ENCODE results near the gene NSFL1C. TPM values are rescaled to one million over a fixed set of nuclear protein-coding genes. Genes with fewer than 3 reads are reported as not detected.
"Not testable (repeated sequence)": the region's sequence is repeated elsewhere in the genome, so short reads cannot be mapped to it uniquely, and the experiment has no call there.

The NSFL1C gene
- 10 to 100 TPM; 29.2 to 51.5 TPM for total RNA-seq

DNA sequence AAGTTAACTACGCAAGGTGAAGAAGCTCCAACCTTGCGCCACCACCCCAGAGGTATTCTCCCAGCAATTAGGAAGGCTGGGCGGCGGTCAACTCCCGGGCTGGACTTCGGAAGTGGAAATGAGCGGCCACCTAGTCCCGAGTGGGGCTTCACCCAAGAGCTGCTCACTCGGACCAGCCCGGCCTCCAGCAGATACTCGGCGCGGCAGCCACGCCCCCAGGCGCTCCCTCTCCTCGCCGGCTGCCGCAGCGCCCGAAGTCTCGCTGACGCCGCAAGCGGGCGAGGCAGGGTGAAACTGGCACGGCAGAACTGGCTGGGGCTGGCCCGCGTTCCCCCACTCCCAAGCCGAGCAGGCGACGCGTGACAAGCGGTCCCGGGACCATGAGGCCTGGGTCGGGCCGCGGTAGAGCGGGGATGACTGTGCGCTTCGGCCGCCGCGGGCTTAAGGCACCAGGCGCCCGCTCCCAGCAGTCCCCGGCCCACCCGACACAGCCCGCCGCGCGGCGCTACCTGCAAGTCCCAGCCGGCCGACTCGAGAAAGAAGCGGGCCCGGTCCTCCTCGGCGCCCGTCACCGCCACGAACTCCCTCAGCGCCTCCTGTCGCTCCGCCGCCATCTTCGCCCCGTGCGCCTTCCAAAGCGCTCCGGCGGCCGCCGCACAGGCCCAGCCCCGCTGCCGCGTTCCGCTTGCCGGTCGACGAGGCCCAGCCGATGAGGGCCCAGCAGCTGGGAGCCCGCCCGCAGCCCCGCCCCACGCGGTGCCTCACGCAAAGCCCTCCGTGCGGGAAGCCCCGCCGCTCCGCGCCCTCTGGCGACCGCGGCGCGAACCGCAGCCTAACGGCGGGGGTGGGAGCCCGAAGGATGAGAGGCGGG is at the start of gene NSFL1C:
NSFL1C (minus strand) TSS at position 639 of the 871 bp plus-strand sequence; CDS start at position 614, 25 bp downstream.
- H3K27me3 Mint-ChIP-seq: peaks cover 3% of the 10 kb centered on the region
- peak; percentile 89 for ATAC-seq (replicated peaks)

DNA sequence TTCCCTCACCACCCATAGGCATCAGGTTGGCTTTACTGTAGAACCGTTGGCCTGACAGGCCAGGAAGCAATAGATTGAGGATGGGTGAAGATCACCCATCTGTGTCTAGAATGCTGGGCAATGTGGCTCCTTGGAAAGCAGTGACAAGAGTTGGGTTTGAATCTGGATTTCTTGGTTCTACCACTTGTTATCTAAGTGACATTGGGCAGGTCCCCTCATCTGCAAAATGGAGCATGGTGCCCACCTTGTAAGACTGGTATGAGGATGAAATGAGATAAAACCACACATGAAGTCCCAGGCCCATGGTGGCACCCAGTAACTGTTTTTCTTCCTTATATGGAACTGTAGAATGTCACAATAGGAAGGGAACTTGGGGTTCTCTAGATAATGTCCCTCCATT is 47.2 kb upstream of the NSFL1C start:
- Mint-ChIP-seq H3K4me3 (no peak overlapping the region), H3K9me3 (no peaks in the 10 kb centered on the region), H3K4me1 (no peaks in the 10 kb centered on the region), H3K36me3 (ENCODE audit: low read depth) (no peaks in the 10 kb centered on the region), H3K27me3 (peaks cover 16% of the 10 kb centered on the region), H3K27ac (no peak overlapping the region)
- no peak for ATAC-seq (replicated peaks)

More for the DNA sequence above, at the start of gene NSFL1C:
- Mint-ChIP-seq H3K27ac (peak within 1 kb of the TSS; percentile 85), H3K4me1 (peaks cover 40% of the 10 kb centered on the region), H3K36me3 (ENCODE audit: low read depth) (peaks cover 32% of the 10 kb centered on the region), H3K9me3 (no peaks in the 10 kb centered on the region), H3K4me3 (peak within 1 kb of the TSS; percentile 90)

DNA sequence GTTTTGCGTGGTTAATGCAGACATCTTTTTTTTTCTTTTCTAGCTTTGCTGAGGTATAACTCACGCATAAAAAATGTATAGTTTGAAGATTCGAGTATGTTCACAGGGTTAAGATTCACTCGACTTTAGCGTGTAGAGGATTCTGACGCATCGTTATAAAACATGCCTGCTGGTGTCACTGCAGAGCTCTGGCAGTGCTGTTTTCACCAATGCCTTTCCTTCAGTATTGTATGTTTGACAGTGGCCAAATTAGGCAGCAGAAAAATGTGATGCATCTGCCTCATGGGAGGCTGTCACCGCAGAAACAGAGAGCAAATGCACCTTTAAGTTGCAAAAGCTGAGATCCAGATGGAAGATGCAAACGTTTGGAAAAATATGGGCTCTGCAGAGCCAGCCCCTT is 42.6 kb upstream of the NSFL1C start:
- Mint-ChIP-seq H3K27me3 (peaks cover 19% of the 10 kb centered on the region), H3K27ac (no peak overlapping the region), H3K9me3 (no peaks in the 10 kb centered on the region), H3K4me1 (no peaks in the 10 kb centered on the region), H3K4me3 (no peak overlapping the region), H3K36me3 (ENCODE audit: low read depth) (no peaks in the 10 kb centered on the region)
- ATAC-seq (replicated peaks): peak; percentile 47

DNA sequence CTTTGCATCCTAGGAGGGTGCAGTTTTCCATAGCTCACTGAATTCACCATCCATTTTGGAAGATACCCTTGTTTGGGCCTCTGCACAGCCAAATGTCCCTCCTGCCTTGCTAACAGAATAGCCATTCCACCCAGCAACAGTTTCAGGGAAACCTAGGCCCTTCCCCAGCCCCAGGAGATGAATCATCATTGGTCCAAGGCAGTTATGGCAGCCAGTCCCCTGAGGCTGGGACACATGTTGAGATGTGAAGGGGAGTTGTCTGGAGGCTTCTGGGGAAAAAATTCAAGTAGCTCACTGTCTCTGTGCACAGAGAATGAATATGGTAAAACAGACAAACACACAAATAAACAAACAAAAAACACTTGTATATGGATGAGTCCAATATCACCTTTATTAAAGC is 41.9 kb upstream of the NSFL1C start:
- H3K27ac Mint-ChIP-seq: no peak overlapping the region
- H3K27me3 Mint-ChIP-seq: peaks cover 17% of the 10 kb centered on the region

DNA sequence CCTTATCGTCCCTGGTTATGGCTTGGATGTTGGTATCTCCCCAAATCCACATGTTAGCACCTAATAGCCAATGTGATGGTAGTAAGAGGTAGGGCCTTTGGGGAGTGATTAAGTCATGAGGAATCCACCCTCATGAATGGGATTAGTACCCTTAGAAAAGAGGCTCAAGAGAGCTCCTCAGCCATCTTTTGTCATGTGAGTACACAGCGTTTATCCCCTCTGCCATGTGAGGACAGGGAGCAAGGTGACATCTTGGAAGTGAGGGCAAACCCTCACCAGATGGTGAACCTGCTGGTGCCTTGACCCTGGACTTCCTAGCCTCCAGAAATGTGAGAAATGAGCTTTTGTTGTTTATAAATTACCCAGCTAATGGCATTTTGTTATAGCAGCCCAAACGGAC is 40.6 kb upstream of the NSFL1C start:
- Mint-ChIP-seq H3K27me3 (peaks cover 26% of the 10 kb centered on the region), H3K27ac (no peak overlapping the region), H3K36me3 (ENCODE audit: low read depth) (no peaks in the 10 kb centered on the region), H3K9me3 (no peaks in the 10 kb centered on the region), H3K4me1 (peaks cover 5% of the 10 kb centered on the region), H3K4me3 (no peak overlapping the region)
- ATAC-seq (replicated peaks): no peak

More for the DNA sequence above, 41.9 kb upstream of the NSFL1C start:
- Mint-ChIP-seq H3K4me3 (no peak overlapping the region), H3K9me3 (no peaks in the 10 kb centered on the region), H3K36me3 (ENCODE audit: low read depth) (no peaks in the 10 kb centered on the region), H3K4me1 (peaks cover 1% of the 10 kb centered on the region)
- no peak for ATAC-seq (replicated peaks)

DNA sequence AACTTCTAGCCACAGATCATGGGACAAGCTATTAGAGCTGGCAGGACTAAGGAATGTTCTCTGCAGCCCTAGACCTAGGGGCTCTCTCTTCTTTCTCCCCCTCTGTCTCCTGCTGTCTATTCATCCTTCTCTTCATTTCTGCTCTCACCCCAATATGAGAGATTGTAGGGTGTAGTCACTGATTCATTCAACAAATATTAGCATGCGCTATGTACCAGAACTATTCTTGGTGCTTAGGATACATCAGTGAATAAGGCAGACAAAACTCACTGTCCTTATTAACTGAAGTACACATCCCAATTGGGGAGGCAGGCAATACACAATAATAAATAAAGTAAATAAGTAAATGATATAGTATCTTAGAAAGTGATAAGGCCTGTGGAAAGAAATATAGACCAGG is 39.2 kb upstream of the NSFL1C start:
- Mint-ChIP-seq H3K27me3 (peaks cover 24% of the 10 kb centered on the region), H3K36me3 (ENCODE audit: low read depth) (no peaks in the 10 kb centered on the region), H3K4me3 (no peak overlapping the region), H3K4me1 (peaks cover 5% of the 10 kb centered on the region), H3K9me3 (no peaks in the 10 kb centered on the region), H3K27ac (no peak overlapping the region)
- ATAC-seq (replicated peaks): no peak

DNA sequence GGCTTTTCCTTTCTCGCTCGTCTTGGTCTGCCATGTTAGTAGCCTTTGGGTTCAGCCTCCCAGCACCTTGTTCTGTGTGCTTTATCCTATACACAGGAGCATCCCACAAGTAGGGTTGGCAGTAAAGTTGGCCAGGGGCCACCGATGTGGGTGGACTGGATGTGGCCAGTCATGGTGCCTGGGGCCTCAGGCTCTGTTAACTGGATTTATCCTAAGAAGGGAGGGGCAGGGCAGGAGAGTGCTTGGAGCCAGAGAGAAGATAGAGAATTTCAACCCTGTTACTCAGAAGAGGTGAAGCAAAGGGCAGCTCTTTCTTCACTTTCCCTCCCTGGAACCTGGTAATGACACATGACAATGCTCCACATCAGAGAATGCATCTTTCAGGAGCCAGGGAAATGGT is 38.7 kb upstream of the NSFL1C start:
- H3K4me1 Mint-ChIP-seq: peaks cover 5% of the 10 kb centered on the region
- ATAC-seq (replicated peaks): no peak
- H3K27ac Mint-ChIP-seq: no peak overlapping the region
- H3K36me3 Mint-ChIP-seq (ENCODE audit: low read depth): no peaks in the 10 kb centered on the region
- H3K4me3 Mint-ChIP-seq: no peak overlapping the region
- peaks cover 26% of the 10 kb centered on the region for H3K27me3 Mint-ChIP-seq
- H3K9me3 Mint-ChIP-seq: no peaks in the 10 kb centered on the region

DNA sequence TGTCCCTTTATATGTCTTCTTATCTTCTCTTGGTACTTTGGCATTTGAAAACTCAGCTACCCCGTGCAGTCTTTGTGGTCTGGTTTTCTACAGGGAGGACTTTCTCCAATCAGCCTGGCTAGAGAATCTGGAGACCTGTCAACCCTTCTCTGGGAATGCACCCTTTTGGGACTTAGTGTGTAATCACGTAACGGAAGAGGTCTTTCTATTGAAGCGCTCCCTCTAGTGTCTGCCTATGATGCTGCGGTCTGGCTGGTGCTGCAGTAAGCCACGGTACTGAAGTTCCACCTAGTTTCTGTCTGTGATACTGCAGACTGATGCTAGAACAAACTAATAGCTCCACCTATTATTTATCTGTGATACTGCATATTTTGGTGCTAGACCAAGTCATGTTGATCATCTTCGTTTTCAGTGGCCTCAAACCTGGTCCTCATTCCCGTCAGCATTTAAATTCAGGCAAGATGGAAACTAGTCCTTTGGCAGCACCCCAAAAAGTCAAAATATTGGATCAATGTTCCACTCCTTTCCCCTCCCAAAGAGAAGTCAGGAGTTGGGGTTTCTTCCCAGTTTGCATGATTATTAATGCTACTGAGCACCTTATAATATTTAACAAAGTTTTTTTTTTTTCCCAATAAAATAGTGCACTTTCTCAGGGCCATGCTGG is 37.0 kb upstream of the NSFL1C start:
- Mint-ChIP-seq H3K9me3 (no peaks in the 10 kb centered on the region), H3K4me1 (peaks cover 5% of the 10 kb centered on the region), H3K36me3 (ENCODE audit: low read depth) (no peaks in the 10 kb centered on the region), H3K27me3 (peaks cover 38% of the 10 kb centered on the region), H3K27ac (no peak overlapping the region), H3K4me3 (no peak overlapping the region)
- ATAC-seq (replicated peaks): peak; percentile 100

DNA sequence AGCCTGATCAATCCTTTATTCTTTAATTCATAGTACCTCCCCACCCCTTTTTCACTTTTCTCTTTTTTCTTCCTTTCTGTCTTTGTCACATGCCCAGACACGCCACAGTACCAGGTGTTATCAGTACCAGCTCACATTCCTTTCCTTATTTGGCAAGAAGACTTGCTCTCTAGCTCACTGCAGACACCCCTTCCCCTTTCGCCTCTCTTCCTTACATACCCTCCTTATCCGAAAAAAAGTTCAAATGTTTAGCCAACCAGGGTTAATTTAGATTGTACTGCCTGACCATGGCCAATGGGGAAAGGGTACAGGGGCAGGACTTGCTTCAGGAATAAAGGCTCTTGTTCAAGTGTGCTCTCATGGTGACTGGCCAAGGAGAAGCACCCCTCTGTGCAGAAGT is 33.8 kb upstream of the NSFL1C start:
- Mint-ChIP-seq H3K27ac (no peak overlapping the region), H3K36me3 (ENCODE audit: low read depth) (no peaks in the 10 kb centered on the region), H3K9me3 (no peaks in the 10 kb centered on the region), H3K27me3 (peaks cover 49% of the 10 kb centered on the region), H3K4me1 (peaks cover 5% of the 10 kb centered on the region), H3K4me3 (no peak overlapping the region)
- ATAC-seq (replicated peaks): no peak

DNA sequence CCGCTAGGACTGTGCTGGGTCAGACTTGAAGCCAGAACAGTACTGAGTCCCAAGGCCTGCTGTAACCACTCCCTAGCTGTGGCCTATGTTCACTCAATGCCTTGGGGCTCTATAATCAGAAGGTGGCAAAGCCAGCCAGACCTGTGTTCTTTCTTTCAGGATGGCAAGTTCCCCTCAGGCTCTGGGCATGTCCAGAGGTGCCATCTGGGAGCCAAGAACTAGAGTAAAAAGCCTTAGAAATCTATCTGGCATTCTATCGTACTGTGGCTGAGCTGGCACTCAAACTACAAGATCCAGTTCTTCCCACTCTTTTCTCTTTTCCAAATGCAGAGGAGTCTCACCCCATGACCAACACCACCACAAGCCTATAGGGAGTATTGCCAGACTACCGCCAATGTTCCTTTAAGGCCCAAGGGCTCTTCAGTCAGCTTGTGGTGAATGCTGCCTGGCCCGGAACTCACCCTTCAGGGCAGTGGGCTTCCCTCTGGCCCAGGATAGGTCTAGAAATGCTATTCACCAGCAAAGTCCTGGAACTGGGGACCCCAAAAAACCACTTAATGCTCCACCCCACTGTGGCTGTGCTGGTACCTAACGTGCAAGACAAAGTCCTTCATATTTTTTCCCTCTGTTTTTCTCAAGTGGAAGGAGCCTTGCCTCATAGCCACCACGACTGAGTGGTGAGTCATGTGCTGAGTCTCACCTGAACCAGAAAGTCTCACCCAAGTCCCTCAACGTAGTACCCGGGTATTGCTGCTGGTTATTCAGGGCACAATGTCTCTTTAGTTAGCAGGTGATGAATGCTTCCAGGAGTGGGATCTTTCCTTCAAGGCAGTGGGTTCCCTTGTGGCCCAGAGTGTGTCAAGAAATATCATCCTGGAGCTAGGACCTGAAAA is 33.1 kb upstream of the NSFL1C start:
- Mint-ChIP-seq H3K4me3 (no peak overlapping the region), H3K27me3 (peaks cover 49% of the 10 kb centered on the region), H3K36me3 (ENCODE audit: low read depth) (no peaks in the 10 kb centered on the region), H3K4me1 (peaks cover 5% of the 10 kb centered on the region), H3K9me3 (no peaks in the 10 kb centered on the region), H3K27ac (no peak overlapping the region)
- ATAC-seq (replicated peaks): no peak

DNA sequence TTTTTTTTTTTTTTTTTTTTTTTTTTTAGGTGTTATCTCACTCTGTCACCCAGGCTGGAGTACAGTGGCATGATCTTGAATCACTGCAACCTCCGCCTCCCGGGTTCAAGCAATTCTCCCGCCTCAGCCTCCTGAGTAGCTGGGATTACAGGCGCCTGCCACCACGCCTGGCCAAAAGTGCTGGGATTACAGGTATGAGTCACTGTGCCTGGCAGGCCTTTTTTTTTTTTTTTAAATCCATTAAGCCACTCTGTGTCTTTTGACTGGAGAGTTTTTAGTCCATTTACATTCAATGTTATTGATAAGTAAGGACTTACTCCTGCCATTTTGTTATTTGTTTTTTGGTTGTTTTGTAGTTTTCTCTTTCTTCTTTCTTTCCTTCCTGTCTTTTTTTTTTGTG is 30.7 kb upstream of the NSFL1C start:
- H3K27me3 Mint-ChIP-seq: peaks cover 41% of the 10 kb centered on the region
- not testable (repeated sequence) for ATAC-seq (replicated peaks); H3K4me3 Mint-ChIP-seq; H3K9me3 Mint-ChIP-seq; H3K27ac Mint-ChIP-seq; H3K4me1 Mint-ChIP-seq; H3K36me3 Mint-ChIP-seq (ENCODE audit: low read depth)

DNA sequence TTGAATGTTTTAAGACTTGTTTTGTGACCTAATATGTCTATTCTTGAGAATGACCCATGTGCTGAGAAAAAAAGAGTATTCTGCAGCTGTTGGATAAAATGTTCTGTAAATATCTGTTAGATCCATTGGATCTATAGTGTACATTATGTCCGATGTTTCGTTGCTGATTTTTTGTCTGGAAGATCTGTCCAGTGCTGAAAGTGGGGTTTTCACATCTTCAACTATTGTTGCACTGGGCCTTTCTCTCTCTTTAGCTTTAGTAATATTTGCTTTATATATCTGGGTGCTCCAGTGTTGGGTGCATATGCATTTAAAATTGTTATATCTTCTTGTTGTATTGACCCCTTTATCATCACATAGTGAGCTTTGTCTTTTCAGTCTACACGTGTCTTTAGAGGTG is 30.3 kb upstream of the NSFL1C start:
- H3K27ac Mint-ChIP-seq: no peak overlapping the region
- no peaks in the 10 kb centered on the region for H3K9me3 Mint-ChIP-seq
- no peak for ATAC-seq (replicated peaks)
- H3K27me3 Mint-ChIP-seq: peaks cover 38% of the 10 kb centered on the region
- no peak overlapping the region for H3K4me3 Mint-ChIP-seq
- H3K4me1 Mint-ChIP-seq: no peaks in the 10 kb centered on the region
- H3K36me3 Mint-ChIP-seq (ENCODE audit: low read depth): no peaks in the 10 kb centered on the region

DNA sequence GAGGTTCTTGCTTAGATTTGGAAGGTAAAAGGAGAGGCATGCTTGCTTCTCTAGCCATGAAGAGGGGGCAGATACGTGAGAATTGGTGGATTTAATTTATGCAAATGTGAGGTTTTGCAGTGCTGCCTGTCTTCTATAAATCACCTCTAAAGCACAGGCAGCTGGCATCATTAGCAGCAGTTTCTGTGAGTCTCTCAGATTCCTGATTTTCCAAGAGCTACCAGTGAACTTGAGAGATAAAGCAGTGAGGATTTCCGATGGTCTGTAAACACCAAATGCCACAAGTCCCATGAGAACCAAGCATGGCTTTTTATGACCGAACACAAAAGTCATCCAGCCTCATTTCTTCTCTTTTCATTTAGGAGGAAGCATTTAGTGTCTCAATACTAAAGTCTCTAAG is 27.8 kb upstream of the NSFL1C start:
- no peak for ATAC-seq (replicated peaks)
- Mint-ChIP-seq H3K4me1 (no peaks in the 10 kb centered on the region), H3K27me3 (peaks cover 22% of the 10 kb centered on the region), H3K9me3 (no peaks in the 10 kb centered on the region), H3K4me3 (no peak overlapping the region), H3K27ac (no peak overlapping the region), H3K36me3 (ENCODE audit: low read depth) (no peaks in the 10 kb centered on the region)

DNA sequence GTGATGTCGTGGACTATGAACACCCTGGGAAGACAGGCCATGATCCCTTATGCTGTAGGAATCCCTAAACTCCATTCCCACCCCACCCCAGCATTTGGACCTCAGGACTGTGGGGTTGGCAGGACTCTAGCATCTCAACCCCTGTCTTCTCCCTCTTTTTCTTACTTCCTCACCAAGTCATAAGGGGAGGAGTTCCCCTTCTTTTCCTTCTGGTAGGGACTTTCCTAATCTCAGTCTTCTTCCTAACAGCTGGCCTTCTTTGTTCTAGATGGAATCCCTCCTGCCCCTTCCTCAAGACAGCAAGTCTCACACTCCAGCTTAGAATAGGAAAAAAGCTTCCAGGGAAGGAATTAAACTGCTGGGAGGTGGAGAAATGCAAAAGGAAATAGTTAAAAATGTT is 26.9 kb upstream of the NSFL1C start:
- Mint-ChIP-seq H3K4me3 (no peak overlapping the region), H3K27ac (no peak overlapping the region)

More for the DNA sequence above, 26.9 kb upstream of the NSFL1C start:
- no peak for ATAC-seq (replicated peaks)
- Mint-ChIP-seq H3K4me1 (no peaks in the 10 kb centered on the region), H3K9me3 (no peaks in the 10 kb centered on the region), H3K36me3 (ENCODE audit: low read depth) (no peaks in the 10 kb centered on the region), H3K27me3 (peaks cover 24% of the 10 kb centered on the region)

Data from activated T-helper 17 cell treated with anti-CD3 and anti-CD28 coated beads, Interleukin-2, amount 50 U/mL, for 72 hours (primary cell).